HG02870 (cell line): ENCODE results near the gene KLHL7.

Experiments
- ATAC-seq: cut with Tn5 transposase; IDR thresholded peaks from one replicate; pipeline ENCODE4 v1.9.1; 2021; ENCODE audit warnings: mild to moderate bottlenecking, moderate library complexity; ENCODE audit not compliant: unreplicated experiment

KLHL7 gene

GRCh38 chr7:23213755-23214154 is 108.2 kb downstream of the KLHL7 start:
- ATAC-seq, result no peak

- ATAC-seq, result no peak
Observed at GRCh38 chr7:23214423-23214822, 108.8 kb downstream of the KLHL7 start.

- ATAC-seq, result no peak
Observed at GRCh38 chr7:23214938-23215337, 109.4 kb downstream of the KLHL7 start.

GRCh38 chr7:23216021-23216420 is 110.4 kb downstream of the KLHL7 start:
- no peak for ATAC-seq

- ATAC-seq, result no peak
Observed at GRCh38 chr7:23218196-23218595, 112.6 kb downstream of the KLHL7 start.

DNA sequence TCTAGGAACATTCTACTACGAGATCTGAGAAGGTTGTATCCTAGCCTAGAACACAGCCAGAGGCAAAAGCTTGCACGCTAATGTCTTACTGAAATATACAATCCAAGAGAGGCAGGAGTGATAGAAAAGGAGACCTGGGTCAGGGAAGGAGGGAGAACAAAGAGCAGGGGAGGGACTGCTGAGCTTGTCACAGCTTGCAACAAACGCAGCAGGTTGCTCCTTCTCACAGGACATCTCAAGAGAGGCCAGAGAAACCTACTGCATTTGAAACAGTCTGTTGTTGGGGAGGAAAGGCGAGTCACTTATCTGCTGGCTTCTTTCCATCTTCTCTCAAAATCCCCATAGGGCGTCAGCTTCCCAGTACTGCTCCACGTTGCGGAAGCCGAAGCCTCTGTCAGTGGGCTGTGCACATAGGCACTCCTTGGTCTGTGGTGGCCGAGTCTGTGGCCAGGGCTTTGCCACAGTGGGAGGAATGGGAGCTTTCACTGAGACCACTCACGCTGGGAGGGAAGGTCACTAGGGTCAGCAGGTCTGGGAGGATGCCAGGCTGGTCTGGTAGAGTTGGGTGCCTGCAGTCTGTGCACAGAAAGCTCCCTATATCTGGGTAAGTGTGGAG is 115.2 kb downstream of the KLHL7 start:
- ATAC-seq, result no peak

DNA sequence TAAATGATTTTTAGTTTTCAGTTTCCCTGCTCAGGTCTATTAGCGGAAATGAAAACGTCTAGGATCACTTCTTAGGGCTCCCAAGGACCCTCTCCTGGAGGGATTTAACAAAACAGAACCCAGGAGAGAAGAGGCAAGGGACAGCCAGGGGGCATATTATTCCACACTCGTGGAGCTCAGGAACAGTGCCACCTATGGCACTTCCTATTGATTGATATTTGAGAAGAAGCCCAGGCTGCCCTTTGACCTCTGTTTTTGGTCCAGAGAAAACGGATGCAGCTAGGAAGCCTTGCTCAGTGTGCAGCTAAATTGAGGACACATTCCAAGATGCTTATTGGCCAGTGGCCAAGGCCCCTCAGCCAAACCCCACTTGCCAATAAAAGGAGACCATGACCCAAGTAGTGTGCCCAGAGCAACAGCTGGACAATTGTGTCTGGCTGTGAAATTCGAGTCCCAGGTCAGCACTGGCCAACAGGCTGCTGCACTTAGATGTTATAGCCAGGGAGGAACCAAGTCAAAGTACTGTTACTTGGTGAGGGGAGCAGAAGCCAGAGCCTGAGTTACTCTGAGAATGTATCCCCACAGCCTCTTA is 117.0 kb downstream of the KLHL7 start:
- no peak for ATAC-seq

DNA sequence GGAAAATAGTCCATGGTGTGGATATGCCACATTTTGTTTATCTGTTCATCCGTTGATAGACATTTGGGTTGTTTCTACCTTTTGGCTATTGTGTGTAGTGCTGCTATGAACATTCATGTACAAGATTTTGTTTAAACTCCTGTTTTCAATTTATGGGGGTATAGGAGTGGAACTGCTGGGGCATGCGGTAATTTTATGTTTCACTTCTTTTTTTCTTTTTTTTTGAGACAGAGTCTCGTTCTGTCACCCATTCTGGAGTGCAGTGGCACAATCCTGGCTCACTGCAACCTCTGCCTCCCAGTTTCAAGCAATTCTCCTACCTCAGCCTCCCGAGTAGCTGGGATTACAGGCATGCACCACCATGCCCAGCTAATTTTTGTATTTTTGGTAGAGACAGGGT is 118.8 kb downstream of the KLHL7 start:
- peak; percentile 59 for ATAC-seq

DNA sequence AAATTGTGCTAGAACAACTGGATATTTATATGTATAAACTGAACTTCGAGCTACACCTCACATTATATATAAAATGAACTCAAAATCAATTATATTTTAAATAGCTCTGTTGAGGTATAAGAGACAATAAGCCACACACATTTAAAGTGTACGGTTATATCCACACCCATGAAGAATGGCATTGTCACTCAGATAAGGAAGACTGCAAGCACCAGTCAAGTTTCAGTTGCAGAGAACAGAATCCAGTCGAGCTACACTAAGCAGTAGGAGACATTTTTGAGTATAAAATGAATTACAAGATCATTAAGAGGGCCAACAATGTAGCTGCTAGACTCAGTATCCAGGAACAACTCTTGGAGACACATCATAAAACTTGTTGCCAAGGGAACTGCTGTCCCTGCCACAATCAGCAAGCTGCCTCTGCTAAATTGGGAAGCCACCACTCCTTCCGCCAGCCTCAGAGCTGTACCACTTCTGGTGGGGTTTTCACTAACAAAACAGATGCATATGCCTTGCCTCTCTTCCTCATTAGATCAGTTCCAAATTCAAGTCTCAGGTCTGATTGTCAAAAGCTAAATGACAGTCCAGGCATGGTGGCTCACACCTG is 121.4 kb downstream of the KLHL7 start:
- ATAC-seq, result no peak
